ENCODE data around the gene IGLL5. TPM values are rescaled to one million over a fixed set of nuclear protein-coding genes. Genes with fewer than 3 reads are reported as not detected.

IGLL5 gene
- total RNA-seq, 3 donors from 2014 or later: 11.1 to 41.3 TPM; not detected in 1

DNA sequence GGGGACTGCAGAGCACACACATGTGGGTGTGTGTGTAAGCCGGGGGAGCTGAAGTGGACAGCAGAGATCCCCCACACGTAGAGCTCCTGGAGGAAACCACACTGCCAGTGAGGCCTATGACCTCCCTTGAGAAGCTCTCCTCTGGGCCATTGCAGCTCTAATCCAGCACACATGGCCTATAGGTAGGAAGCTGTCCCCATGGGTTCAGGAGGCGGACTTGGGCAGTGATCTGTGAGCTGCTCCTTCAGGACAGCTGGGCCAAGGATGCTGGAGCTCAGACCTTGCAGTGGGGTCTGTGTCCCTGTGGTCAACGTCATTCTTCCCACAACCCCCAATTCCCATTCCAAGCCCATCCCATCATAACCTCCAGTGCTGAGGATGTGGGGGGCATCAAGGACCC lies 29.8 kb downstream of the IGLL5 start:
- H3K4me3 ChIP-seq: no peak overlapping the region
- no peaks in the 10 kb centered on the region for H3K27me3 ChIP-seq
- H3K4me1 ChIP-seq: no peaks in the 10 kb centered on the region
- TF ChIP-seq POLR2A (IDR thresholded peaks at IDR 0.05) (no peak), POLR2AphosphoS5 (IDR thresholded peaks at IDR 0.05) (no peak)
- TF ChIP-seq, protein P1, sequence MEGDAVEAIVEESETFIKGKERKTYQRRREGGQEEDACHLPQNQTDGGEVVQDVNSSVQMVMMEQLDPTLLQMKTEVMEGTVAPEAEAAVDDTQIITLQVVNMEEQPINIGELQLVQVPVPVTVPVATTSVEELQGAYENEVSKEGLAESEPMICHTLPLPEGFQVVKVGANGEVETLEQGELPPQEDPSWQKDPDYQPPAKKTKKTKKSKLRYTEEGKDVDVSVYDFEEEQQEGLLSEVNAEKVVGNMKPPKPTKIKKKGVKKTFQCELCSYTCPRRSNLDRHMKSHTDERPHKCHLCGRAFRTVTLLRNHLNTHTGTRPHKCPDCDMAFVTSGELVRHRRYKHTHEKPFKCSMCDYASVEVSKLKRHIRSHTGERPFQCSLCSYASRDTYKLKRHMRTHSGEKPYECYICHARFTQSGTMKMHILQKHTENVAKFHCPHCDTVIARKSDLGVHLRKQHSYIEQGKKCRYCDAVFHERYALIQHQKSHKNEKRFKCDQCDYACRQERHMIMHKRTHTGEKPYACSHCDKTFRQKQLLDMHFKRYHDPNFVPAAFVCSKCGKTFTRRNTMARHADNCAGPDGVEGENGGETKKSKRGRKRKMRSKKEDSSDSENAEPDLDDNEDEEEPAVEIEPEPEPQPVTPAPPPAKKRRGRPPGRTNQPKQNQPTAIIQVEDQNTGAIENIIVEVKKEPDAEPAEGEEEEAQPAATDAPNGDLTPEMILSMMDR (IDR thresholded peaks at IDR 0.05): no peak
- H3K36me3 ChIP-seq: no peaks in the 10 kb centered on the region
- intact Hi-C loops (cut with DNase I; ENCODE audit: low total_unique reads): no loop called here
- no peak for DNase-seq (ENCODE audit: low spot score in 2 of 2)
- H3K9me3 ChIP-seq: no peaks in the 10 kb centered on the region
- H3K27ac ChIP-seq: no peak overlapping the region

DNA sequence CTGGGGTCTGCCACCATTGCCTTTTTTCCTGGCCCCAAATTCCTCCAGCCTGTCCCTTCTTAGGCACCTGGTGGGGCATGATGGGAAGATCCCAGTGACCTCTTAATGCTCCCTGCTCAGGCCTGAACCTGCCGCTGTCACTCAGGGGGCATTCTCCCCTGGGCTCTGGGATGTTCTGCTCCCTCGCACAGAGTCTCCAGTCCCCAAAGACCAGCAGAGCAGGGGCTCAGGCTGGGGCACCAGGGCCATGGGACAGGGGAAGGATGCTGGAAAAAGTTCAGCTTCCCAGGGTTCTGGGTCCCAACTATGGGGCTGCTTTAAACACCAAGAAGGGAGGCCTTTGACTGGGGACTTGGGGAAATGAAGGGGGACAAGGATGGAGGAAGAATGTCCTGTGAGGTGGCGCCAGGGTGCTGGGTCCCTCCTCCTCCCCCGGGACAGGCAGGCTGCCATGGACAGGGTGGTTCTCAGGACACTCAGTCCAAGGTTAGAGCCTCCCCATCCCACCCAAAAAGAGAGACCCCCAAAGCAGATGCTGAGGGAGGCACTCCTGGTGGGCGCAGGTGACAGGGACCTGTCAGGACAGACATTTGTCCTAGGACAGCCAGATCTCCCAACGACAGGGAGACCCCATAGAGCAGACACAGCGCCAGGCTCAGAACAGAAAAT lies 30.8 kb downstream of the IGLL5 start:
- Histone ChIP-seq H3K4me3 (no peak overlapping the region), H3K27ac (no peak overlapping the region), H3K36me3 (no peaks in the 10 kb centered on the region), H3K27me3 (no peaks in the 10 kb centered on the region), H3K9me3 (no peaks in the 10 kb centered on the region), H3K4me1 (no peaks in the 10 kb centered on the region)
- TF ChIP-seq, protein P1 (IDR thresholded peaks at IDR 0.05): no peak
- TF ChIP-seq POLR2AphosphoS5 (IDR thresholded peaks at IDR 0.05) (no peak), POLR2A (IDR thresholded peaks at IDR 0.05) (no peak)
- intact Hi-C loops (cut with DNase I; ENCODE audit: low total_unique reads): no loop called here
- no peak for DNase-seq (ENCODE audit: low spot score in 2 of 2)

DNA sequence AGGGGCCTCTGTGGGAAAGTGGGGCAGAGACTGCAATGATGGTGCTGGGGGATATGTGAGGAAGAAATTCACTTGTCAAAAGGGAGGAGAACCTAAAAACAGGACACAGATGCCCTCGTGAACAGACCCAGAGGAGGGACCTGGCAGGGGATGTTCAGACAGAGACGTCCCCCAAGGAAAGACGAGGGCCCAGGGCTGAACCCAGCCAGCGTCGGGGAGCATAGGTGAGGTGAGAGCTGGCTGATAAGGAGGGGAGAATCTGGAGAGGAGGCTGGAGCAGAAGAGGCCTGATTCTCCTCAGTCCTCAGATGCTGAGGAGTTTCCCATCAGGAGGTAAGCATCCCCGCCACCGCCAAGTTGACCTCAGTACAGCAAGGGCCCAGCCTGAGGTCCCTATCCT lies 31.4 kb downstream of the IGLL5 start:
- TF ChIP-seq POLR2A (IDR thresholded peaks at IDR 0.05) (no peak), POLR2AphosphoS5 (IDR thresholded peaks at IDR 0.05) (no peak)
- TF ChIP-seq, protein P1 (IDR thresholded peaks at IDR 0.05): no peak
- DNase-seq (ENCODE audit: low spot score in 2 of 2): no peak
- no peak overlapping the region for H3K4me3 ChIP-seq
- no peaks in the 10 kb centered on the region for H3K36me3 ChIP-seq
- intact Hi-C loops (cut with DNase I; ENCODE audit: low total_unique reads): no loop called here
- H3K27ac ChIP-seq: no peak overlapping the region
- no peaks in the 10 kb centered on the region for H3K4me1 ChIP-seq
- H3K9me3 ChIP-seq: no peaks in the 10 kb centered on the region
- no peaks in the 10 kb centered on the region for H3K27me3 ChIP-seq

DNA sequence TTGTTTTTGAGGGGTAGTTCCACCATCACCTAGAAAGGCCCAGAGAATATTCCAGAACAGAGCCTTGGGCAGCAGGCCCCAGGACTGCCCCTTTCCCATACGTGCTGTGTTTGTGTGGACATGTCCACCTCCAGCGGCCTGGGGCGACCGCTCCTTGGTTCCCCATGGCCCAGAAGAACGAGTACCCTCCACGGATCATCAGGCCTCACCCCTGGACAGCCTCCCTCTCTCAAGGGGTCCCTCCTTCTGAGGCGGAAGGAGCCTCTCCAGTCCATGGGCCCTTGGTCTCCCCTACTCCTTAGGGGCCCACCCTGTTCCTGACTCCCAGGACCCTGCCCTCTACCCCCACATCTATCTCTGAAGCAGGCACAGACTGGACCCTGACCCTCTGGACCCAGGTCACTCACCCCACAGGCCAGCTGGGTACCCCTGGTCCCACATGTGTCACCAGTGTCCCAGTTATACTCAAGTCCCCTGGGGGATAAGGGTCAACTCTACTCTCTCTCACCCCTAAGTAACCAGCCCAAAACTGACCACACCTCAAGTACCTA lies 32.6 kb downstream of the IGLL5 start:
- no peaks in the 10 kb centered on the region for H3K27me3 ChIP-seq
- TF ChIP-seq POLR2A (IDR thresholded peaks at IDR 0.05) (no peak), POLR2AphosphoS5 (IDR thresholded peaks at IDR 0.05) (no peak)
- TF ChIP-seq, protein P1 (IDR thresholded peaks at IDR 0.05): no peak
- no peaks in the 10 kb centered on the region for H3K4me1 ChIP-seq
- intact Hi-C loops (cut with DNase I; ENCODE audit: low total_unique reads): no loop called here
- no peak overlapping the region for H3K4me3 ChIP-seq
- H3K9me3 ChIP-seq: no peaks in the 10 kb centered on the region
- no peaks in the 10 kb centered on the region for H3K36me3 ChIP-seq
- H3K27ac ChIP-seq: no peak overlapping the region
- no peak for DNase-seq (ENCODE audit: low spot score in 2 of 2)

DNA sequence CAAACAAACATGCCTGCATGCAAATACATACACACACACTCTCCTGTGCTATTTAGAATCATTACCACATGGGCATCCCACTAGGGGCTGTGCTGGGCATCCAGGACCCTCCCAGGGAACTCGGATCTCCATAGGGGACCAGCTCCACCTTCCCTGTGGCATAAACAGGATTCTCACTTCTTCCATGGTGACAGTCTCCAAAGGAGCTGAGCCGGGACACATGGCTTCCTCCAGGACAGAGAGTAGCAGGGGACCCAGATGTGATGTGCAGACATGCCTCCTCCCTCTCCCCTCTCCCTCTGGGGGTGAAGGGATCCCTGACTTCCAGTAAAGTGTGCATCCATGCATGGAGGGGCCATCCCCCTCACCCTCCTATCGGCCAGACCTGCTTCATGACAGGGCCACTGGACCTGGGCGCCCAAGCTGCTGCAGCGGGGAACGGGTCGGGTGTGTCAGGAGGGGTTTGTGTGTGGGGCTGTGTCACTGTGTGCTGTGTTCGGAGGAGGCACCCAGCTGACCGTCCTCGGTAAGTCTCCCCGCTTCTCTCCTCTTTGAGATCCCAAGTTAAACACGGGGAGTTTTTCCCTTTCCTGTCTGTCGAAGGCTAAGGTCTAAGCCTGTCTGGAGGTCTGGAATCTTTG lies 33.4 kb downstream of the IGLL5 start:
- intact Hi-C loops (cut with DNase I; ENCODE audit: low total_unique reads): no loop called here

More for the DNA sequence above, 33.4 kb downstream of the IGLL5 start:
- H3K27me3 ChIP-seq: no peaks in the 10 kb centered on the region
- H3K4me3 ChIP-seq: no peak overlapping the region
- no peak overlapping the region for H3K27ac ChIP-seq
- TF ChIP-seq POLR2A (IDR thresholded peaks at IDR 0.05) (no peak), POLR2AphosphoS5 (IDR thresholded peaks at IDR 0.05) (no peak)
- TF ChIP-seq, protein P1 (IDR thresholded peaks at IDR 0.05): no peak
- H3K9me3 ChIP-seq: no peaks in the 10 kb centered on the region
- no peaks in the 10 kb centered on the region for H3K4me1 ChIP-seq
- no peak for DNase-seq (ENCODE audit: low spot score in 2 of 2)
- H3K36me3 ChIP-seq: no peaks in the 10 kb centered on the region
